K562 (cell line): ENCODE data around the gene BSDC1. TPM values are rescaled to one million over a fixed set of nuclear protein-coding genes. Genes with fewer than 3 reads are reported as not detected.

ENCODE experiments used
- DIDO1 ChIP-seq: fragments of 450-650 bp; IDR thresholded peaks from 2 replicates; pipeline ENCODE4 v1.6.1; 2016; ENCODE audit warnings: low read depth, missing biosample characterization, missing genetic modification characterization
- YBX1 ChIP-seq: fragments of 450-650 bp; IDR thresholded peaks from 2 replicates; pipeline ENCODE4 v1.7.1; 2016; ENCODE audit warnings: mild to moderate bottlenecking
- ZC3H4 ChIP-seq: sonication (generic); formaldehyde crosslinking; IDR thresholded peaks from 2 replicates; pipeline ENCODE4 v1.9.0; 2021; ENCODE audit warnings: missing genetic modification reagents, borderline replicate concordance
- polyA plus RNA-seq, 8 experiments: library from polyadenylated mRNA; depleted of rRNA in 4 of 8; stranded (reverse) in 5 of 8; unstranded in 3 of 8; fragments of >200 nt; fragmentation: Nextera tagmentation in 2 of 8; fragmentation: Illumina TruSeq in 1 of 8; extraction: Ambion mirVana in 2 of 8; extraction: Trizol in 1 of 8; gene quantifications; 2 replicates each; pipeline versions ENCODE4 v1.2.1 to v1.2.3, GENCODE V29; 2011 to 2014; ENCODE audit warnings: inconsistent platforms in 1 of 8, missing spikeins in 1 of 8
- total RNA-seq, 7 experiments: library from RNA; depleted of rRNA in 6 of 7; stranded (reverse); fragments of >200 nt in 6 of 7; fragmentation: Illumina TruSeq in 2 of 7; extraction: Trizol in 2 of 7; gene quantifications; 2 replicates each; pipeline versions ENCODE4 v1.2.1 to v1.2.3, GENCODE V29; 2011 to 2021; ENCODE audit warnings: low replicate concordance in 1 of 7
- TF ChIP-seq, protein P1 (sequence below): fragments of 450-650 bp; IDR thresholded peaks from 2 replicates; pipeline ENCODE4 v1.6.1; 2016; ENCODE audit warnings: mild to moderate bottlenecking, moderate library complexity

BSDC1 gene
- total and polyA plus RNA-seq, 9 of the 15 experiments (the other 6 are each of a cell fraction or from before 2014, with no cell fraction given) = 10.2 to 96.8 (median 73.1) TPM

DNA sequence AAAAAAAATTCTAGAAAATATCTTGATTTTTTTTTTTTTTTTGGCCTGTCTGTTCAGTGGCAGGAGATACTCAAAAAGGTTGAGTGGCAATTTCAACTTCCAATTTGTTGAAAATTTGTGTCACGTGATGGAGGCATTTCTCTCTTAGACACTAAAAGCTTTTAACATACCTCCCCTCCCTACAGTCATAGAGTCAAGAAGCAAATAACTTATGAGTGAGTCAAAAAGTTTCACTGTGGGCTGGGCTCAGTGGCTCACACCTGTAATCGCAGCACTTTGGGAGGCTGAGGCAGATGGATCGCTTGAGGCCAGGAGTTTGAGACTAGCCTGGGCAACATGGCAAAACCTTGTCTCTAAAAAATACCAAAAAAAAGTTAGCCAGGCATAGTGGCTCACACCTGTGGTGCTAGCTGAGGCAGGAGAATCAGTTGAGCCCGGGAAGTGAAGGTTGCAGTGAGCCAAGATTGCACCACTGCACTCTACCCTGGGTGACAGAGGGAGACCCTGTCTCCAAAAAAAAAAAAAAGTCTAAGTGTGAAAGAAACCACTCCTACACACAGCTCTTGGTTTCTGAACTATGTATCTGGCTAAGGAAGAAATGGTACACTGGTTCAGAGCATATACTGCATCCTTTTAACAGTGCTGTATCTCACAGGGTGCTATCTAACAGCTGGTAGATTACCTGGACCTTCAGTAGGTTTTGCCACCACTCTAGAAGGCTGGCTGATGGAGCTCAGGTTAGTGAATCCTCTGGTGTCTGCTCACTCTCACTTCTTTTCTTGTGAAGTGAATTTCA is 11.6 kb upstream of the BSDC1 start (continued):
- TF ChIP-seq, protein P1, sequence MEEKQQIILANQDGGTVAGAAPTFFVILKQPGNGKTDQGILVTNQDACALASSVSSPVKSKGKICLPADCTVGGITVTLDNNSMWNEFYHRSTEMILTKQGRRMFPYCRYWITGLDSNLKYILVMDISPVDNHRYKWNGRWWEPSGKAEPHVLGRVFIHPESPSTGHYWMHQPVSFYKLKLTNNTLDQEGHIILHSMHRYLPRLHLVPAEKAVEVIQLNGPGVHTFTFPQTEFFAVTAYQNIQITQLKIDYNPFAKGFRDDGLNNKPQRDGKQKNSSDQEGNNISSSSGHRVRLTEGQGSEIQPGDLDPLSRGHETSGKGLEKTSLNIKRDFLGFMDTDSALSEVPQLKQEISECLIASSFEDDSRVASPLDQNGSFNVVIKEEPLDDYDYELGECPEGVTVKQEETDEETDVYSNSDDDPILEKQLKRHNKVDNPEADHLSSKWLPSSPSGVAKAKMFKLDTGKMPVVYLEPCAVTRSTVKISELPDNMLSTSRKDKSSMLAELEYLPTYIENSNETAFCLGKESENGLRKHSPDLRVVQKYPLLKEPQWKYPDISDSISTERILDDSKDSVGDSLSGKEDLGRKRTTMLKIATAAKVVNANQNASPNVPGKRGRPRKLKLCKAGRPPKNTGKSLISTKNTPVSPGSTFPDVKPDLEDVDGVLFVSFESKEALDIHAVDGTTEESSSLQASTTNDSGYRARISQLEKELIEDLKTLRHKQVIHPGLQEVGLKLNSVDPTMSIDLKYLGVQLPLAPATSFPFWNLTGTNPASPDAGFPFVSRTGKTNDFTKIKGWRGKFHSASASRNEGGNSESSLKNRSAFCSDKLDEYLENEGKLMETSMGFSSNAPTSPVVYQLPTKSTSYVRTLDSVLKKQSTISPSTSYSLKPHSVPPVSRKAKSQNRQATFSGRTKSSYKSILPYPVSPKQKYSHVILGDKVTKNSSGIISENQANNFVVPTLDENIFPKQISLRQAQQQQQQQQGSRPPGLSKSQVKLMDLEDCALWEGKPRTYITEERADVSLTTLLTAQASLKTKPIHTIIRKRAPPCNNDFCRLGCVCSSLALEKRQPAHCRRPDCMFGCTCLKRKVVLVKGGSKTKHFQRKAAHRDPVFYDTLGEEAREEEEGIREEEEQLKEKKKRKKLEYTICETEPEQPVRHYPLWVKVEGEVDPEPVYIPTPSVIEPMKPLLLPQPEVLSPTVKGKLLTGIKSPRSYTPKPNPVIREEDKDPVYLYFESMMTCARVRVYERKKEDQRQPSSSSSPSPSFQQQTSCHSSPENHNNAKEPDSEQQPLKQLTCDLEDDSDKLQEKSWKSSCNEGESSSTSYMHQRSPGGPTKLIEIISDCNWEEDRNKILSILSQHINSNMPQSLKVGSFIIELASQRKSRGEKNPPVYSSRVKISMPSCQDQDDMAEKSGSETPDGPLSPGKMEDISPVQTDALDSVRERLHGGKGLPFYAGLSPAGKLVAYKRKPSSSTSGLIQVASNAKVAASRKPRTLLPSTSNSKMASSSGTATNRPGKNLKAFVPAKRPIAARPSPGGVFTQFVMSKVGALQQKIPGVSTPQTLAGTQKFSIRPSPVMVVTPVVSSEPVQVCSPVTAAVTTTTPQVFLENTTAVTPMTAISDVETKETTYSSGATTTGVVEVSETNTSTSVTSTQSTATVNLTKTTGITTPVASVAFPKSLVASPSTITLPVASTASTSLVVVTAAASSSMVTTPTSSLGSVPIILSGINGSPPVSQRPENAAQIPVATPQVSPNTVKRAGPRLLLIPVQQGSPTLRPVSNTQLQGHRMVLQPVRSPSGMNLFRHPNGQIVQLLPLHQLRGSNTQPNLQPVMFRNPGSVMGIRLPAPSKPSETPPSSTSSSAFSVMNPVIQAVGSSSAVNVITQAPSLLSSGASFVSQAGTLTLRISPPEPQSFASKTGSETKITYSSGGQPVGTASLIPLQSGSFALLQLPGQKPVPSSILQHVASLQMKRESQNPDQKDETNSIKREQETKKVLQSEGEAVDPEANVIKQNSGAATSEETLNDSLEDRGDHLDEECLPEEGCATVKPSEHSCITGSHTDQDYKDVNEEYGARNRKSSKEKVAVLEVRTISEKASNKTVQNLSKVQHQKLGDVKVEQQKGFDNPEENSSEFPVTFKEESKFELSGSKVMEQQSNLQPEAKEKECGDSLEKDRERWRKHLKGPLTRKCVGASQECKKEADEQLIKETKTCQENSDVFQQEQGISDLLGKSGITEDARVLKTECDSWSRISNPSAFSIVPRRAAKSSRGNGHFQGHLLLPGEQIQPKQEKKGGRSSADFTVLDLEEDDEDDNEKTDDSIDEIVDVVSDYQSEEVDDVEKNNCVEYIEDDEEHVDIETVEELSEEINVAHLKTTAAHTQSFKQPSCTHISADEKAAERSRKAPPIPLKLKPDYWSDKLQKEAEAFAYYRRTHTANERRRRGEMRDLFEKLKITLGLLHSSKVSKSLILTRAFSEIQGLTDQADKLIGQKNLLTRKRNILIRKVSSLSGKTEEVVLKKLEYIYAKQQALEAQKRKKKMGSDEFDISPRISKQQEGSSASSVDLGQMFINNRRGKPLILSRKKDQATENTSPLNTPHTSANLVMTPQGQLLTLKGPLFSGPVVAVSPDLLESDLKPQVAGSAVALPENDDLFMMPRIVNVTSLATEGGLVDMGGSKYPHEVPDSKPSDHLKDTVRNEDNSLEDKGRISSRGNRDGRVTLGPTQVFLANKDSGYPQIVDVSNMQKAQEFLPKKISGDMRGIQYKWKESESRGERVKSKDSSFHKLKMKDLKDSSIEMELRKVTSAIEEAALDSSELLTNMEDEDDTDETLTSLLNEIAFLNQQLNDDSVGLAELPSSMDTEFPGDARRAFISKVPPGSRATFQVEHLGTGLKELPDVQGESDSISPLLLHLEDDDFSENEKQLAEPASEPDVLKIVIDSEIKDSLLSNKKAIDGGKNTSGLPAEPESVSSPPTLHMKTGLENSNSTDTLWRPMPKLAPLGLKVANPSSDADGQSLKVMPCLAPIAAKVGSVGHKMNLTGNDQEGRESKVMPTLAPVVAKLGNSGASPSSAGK = no peak
- TF ChIP-seq ZC3H4 (CRISPR knock-in tag) = no peak
- no peak for TF ChIP-seq YBX1
- no peak for TF ChIP-seq DIDO1 (tag)
